HG03066 (cell line): ENCODE results near the gene REC114.

Experiments used
- ATAC-seq: cut with Tn5 transposase; IDR thresholded peaks from one replicate; pipeline ENCODE4 v1.9.1; 2021; ENCODE audit warnings: low read depth; ENCODE audit not compliant: unreplicated experiment

The REC114 gene

GRCh38 chr15:73601451-73602445 is 158.8 kb downstream of the REC114 start:
- no peak for ATAC-seq

GRCh38 chr15:73602446-73602843 is 159.5 kb downstream of the REC114 start:
- no peak for ATAC-seq

GRCh38 chr15:73602992-73603391 is 160.0 kb downstream of the REC114 start:
- ATAC-seq, result no peak

- no peak for ATAC-seq
Observed at GRCh38 chr15:73604477-73604876, 161.5 kb downstream of the REC114 start.

- no peak for ATAC-seq
Observed at GRCh38 chr15:73605759-73606436, 162.9 kb downstream of the REC114 start.

- ATAC-seq, result no peak
Observed at GRCh38 chr15:73607405-73607804, 164.4 kb downstream of the REC114 start.

- ATAC-seq, result no peak
Observed at GRCh38 chr15:73607843-73608242, 164.9 kb downstream of the REC114 start.

- no peak for ATAC-seq
Observed at GRCh38 chr15:73608475-73608874, 165.5 kb downstream of the REC114 start.

- ATAC-seq, result no peak
Observed at GRCh38 chr15:73608941-73609340, 166.0 kb downstream of the REC114 start.
